DOHH2 (cell line): ENCODE results near the gene IL34.

Experiments
- H3F3A ChIP-seq: fragments of 200-600 bp; sonication (generic), shearing (Covaris generic); 2 replicates; pipeline ENCODE4 v1.6.0; 2016; ENCODE audit warnings: antibody characterized with exemption, mild to moderate bottlenecking; ENCODE audit not compliant: control insufficient read depth, insufficient read depth
- H3K27ac ChIP-seq: fragments of 200-600 bp; sonication (generic); 2 replicates; pipeline ENCODE4 v1.5.1; 2014; ENCODE audit warnings: low read depth, mild to moderate bottlenecking, low read length, moderate library complexity
- H3K27me3 ChIP-seq: fragments of 200-600 bp; sonication (generic); 2 replicates; pipeline ENCODE4 v1.6.1; 2014; ENCODE audit warnings: mild to moderate bottlenecking, low read length, mixed read lengths; ENCODE audit not compliant: control insufficient read depth
- H3K36me3 ChIP-seq: fragments of 200-600 bp; sonication (generic); 2 replicates; pipeline ENCODE4 v1.6.1; 2014; ENCODE audit warnings: mild to moderate bottlenecking, low read length, moderate library complexity, mixed read lengths; ENCODE audit not compliant: control insufficient read depth
- H3K4me1 ChIP-seq: fragments of 200-600 bp; sonication (generic); 2 replicates; pipeline ENCODE4 v1.6.1; 2014; ENCODE audit warnings: mild to moderate bottlenecking, low read length, mixed read lengths; ENCODE audit not compliant: control insufficient read depth
- H3K4me2 ChIP-seq: fragments of 200-600 bp; sonication (generic); 2 replicates; pipeline ENCODE4 v1.6.0; 2014; ENCODE audit warnings: mild to moderate bottlenecking, low read length, moderate library complexity
- H3K4me3 ChIP-seq: fragments of 200-600 bp; sonication (generic); 2 replicates; pipeline ENCODE4 v1.5.1; 2014; ENCODE audit warnings: mild to moderate bottlenecking, low read length, mixed read lengths
- H3K79me2 ChIP-seq: fragments of 200-600 bp; sonication (generic); 2 replicates; pipeline ENCODE4 v1.6.1; 2014; ENCODE audit warnings: mild to moderate bottlenecking, low read length, mixed read lengths; ENCODE audit not compliant: control insufficient read depth
- H3K9me2 ChIP-seq: fragments of 200-600 bp; sonication (generic); replicated peaks from 2 replicates; pipeline ENCODE4 v1.6.1; 2014; ENCODE audit warnings: mild to moderate bottlenecking, low read length, mixed read lengths; ENCODE audit not compliant: control insufficient read depth
- H3K9me3 ChIP-seq: fragments of 200-600 bp; sonication (generic); 2 replicates; pipeline ENCODE4 v1.6.1; 2014; ENCODE audit warnings: antibody characterized with exemption, low read length, mixed read lengths; ENCODE audit not compliant: control insufficient read depth, insufficient read depth
- H4K20me1 ChIP-seq: fragments of 200-600 bp; sonication (generic); 2 replicates; pipeline ENCODE4 v1.6.0; 2014; ENCODE audit warnings: low read depth, mild to moderate bottlenecking, antibody characterized with exemption, low read length, moderate library complexity; ENCODE audit not compliant: control insufficient read depth, insufficient read depth
- EZH2phosphoT487 ChIP-seq: fragments of 200-600 bp; sonication (generic); IDR thresholded peaks from 2 replicates; pipeline ENCODE4 v1.6.1; 2017; ENCODE audit warnings: borderline replicate concordance, mild to moderate bottlenecking, antibody characterized with exemption, low read length, moderate library complexity, mixed read lengths
- TF ChIP-seq, protein P1 (sequence below): fragments of 200-600 bp; sonication (generic); IDR thresholded peaks from one replicate; pipeline ENCODE4 v1.5.1; 2014; ENCODE audit warnings: antibody characterized with exemption, mild to moderate bottlenecking, low read depth, low read length; ENCODE audit not compliant: poor library complexity, severe bottlenecking

The IL34 gene

DNA sequence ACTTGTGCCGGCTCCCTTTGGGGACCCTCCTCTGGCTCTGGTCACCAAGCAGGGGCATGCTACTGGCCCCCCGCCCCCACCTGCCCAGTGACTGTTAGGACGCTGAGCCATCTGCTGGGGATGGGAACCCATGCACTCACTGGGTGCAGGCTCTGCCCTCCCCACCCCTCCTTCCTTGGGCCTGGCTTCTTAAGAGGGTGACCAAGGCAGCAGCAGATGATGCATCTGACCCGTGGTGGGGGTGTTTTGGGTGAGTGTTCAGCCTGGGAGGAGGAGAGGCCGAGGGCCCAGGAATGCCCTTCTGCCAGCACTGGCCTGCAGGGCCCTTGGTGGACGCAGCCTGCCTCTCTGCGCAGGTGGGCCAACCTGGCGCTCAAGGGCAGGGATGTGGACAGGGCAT lies 58.7 kb downstream of the IL34 start:
- no peaks in the 10 kb centered on the region for H3K27me3 ChIP-seq
- H3K79me2 ChIP-seq = no peaks in the 10 kb centered on the region
- H3K9me2 ChIP-seq = no peaks in the 10 kb centered on the region
- no peak overlapping the region for H3K4me2 ChIP-seq
- no peaks in the 10 kb centered on the region for H4K20me1 ChIP-seq
- no peaks in the 10 kb centered on the region for H3F3A ChIP-seq
- no peaks in the 10 kb centered on the region for H3K9me3 ChIP-seq
- no peaks in the 10 kb centered on the region for H3K4me1 ChIP-seq
- H3K27ac ChIP-seq = no peak overlapping the region
- H3K36me3 ChIP-seq = no peaks in the 10 kb centered on the region
- H3K4me3 ChIP-seq = no peak overlapping the region
- no peak for TF ChIP-seq EZH2phosphoT487
- TF ChIP-seq, protein P1, sequence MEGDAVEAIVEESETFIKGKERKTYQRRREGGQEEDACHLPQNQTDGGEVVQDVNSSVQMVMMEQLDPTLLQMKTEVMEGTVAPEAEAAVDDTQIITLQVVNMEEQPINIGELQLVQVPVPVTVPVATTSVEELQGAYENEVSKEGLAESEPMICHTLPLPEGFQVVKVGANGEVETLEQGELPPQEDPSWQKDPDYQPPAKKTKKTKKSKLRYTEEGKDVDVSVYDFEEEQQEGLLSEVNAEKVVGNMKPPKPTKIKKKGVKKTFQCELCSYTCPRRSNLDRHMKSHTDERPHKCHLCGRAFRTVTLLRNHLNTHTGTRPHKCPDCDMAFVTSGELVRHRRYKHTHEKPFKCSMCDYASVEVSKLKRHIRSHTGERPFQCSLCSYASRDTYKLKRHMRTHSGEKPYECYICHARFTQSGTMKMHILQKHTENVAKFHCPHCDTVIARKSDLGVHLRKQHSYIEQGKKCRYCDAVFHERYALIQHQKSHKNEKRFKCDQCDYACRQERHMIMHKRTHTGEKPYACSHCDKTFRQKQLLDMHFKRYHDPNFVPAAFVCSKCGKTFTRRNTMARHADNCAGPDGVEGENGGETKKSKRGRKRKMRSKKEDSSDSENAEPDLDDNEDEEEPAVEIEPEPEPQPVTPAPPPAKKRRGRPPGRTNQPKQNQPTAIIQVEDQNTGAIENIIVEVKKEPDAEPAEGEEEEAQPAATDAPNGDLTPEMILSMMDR = no peak

DNA sequence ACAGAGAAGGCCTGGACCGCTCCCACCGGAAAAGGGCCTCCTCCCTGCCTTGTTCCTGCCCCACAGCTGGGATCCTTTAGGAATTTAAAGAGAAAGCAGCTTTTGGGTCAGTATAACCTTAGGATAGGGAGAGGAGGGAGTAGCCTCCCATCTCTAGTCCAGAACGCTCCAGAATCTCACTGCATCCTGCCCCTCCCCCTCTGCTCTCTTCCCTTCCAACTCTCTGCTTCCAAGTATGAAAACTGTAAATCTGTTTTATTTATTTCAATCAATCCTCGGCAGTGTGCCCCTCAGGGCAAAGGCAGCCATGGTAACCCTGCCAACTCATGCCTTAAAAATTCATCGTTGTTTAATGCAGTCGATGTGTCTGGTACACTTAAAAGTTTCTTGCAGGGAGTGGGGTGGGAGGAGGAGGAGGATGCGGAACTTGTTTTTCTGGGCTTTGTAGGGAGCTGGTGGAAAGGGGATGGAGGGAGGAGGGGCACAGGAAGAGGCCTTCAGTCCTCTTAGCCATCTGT lies 60.6 kb downstream of the IL34 start:
- Histone ChIP-seq H4K20me1 (no peaks in the 10 kb centered on the region), H3K36me3 (no peaks in the 10 kb centered on the region), H3K27me3 (no peaks in the 10 kb centered on the region), H3K9me2 (no peaks in the 10 kb centered on the region), H3K4me1 (no peaks in the 10 kb centered on the region), H3K4me2 (no peak overlapping the region), H3K4me3 (no peak overlapping the region), H3F3A (no peaks in the 10 kb centered on the region), H3K79me2 (no peaks in the 10 kb centered on the region), H3K9me3 (no peaks in the 10 kb centered on the region), H3K27ac (no peak overlapping the region)
- TF ChIP-seq, protein P1 = no peak
- no peak for TF ChIP-seq EZH2phosphoT487

DNA sequence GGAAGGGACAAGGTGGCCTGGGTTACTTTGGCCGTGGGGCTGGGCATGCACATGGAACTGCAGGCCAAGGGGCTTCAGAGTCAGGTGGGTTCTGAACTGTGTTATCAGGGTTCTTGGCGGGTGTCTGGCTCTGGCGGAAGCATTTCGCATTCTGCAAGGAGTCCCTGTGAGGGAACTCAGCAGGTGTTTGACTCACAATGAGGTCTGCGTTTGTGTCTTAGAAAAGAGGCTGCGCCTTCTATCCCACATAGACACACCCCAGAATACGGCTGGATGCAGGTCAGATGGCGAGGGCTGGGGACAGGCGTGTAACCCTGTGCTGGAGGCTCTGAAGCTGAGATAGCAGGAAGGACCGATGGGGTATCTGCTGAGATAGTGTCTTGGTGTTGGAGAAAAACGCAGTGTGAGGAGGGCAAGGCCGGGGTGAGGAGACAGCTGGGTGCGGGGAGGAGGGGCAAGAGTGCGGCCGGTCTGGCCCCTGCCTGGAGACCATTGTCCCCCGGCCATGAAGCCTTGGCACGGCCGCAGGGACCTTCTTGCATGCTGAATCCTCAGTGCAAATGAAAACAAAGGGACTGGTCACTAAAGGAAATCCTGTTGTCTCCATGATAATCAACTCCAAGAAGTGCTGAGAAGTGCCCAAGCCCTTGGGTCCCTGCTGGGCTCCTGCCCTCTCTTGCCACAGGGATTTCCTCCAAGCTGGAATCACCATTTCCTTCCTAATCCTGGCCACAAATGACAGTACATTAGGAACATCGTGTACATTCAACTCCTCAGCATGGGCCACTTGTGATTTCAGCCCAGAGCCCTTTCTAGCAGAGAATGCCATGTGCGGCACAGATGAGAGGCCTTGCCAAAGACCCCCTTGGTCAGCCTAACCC lies 62.2 kb downstream of the IL34 start:
- TF ChIP-seq EZH2phosphoT487 = no peak
- no peaks in the 10 kb centered on the region for H3K36me3 ChIP-seq
- no peaks in the 10 kb centered on the region for H3K79me2 ChIP-seq
- H4K20me1 ChIP-seq = no peaks in the 10 kb centered on the region
- no peak overlapping the region for H3K4me2 ChIP-seq
- H3K4me1 ChIP-seq = no peaks in the 10 kb centered on the region
- no peak overlapping the region for H3K4me3 ChIP-seq
- no peaks in the 10 kb centered on the region for H3K27me3 ChIP-seq
- H3K9me2 ChIP-seq = no peaks in the 10 kb centered on the region
- no peaks in the 10 kb centered on the region for H3F3A ChIP-seq
- H3K9me3 ChIP-seq = no peaks in the 10 kb centered on the region
- H3K27ac ChIP-seq = no peak overlapping the region

DNA sequence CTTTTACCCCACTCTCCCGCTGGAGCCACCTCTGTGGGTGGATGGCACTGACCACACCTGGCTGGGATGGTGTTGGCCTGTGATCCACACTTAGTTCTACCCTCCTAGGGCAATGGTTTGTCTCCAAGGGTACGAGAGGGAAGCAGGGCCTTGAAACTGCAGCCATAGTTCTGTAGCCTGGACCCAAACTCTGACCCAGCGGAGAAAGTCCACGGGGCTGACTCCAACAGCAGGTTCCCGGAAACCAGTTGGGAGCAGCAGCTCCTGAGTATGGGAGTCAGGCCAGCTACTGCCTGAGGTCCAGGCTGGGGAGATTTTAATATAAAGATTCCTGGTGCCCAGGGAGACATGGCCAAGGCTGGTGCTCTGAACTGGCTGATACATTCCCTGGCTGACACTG lies 63.1 kb downstream of the IL34 start:
- Histone ChIP-seq H3K27ac (no peak overlapping the region), H3K79me2 (no peaks in the 10 kb centered on the region), H4K20me1 (no peaks in the 10 kb centered on the region), H3K36me3 (no peaks in the 10 kb centered on the region), H3F3A (no peaks in the 10 kb centered on the region), H3K4me2 (no peak overlapping the region), H3K4me3 (no peak overlapping the region), H3K27me3 (no peaks in the 10 kb centered on the region), H3K9me3 (no peaks in the 10 kb centered on the region), H3K9me2 (no peaks in the 10 kb centered on the region), H3K4me1 (no peaks in the 10 kb centered on the region)
- TF ChIP-seq EZH2phosphoT487 = no peak
- TF ChIP-seq, protein P1 = no peak
